Gastroesophageal sphincter (tissue), 3 donors: ENCODE measurements around the gene LRRC36.

Experiments
- POLR2A ChIP-seq, 2 donors: fragments of 450-650 bp; IDR thresholded peaks; one replicate each; pipeline ENCODE4 v1.6.1; 2017; ENCODE audit warnings: antibody characterized with exemption in 2 of 2, mild to moderate bottlenecking in 2 of 2, moderate library complexity in 1 of 2
- POLR2AphosphoS5 ChIP-seq: sonication (generic); formaldehyde crosslinking; IDR thresholded peaks from one replicate; pipeline ENCODE4 v1.6.1; 2017; ENCODE audit warnings: antibody characterized with exemption
- TF ChIP-seq, protein P1 (sequence below), 4 experiments: fragments of 200-600 bp in 2 of 4; fragments of 450-650 bp in 2 of 4; sonication (generic) in 1 of 4; IDR thresholded peaks; one replicate each; pipeline ENCODE4 v1.5.1; 2017 to 2019; ENCODE audit warnings: antibody characterized with exemption in 4 of 4, mild to moderate bottlenecking in 2 of 4, moderate library complexity in 2 of 4

DNA sequence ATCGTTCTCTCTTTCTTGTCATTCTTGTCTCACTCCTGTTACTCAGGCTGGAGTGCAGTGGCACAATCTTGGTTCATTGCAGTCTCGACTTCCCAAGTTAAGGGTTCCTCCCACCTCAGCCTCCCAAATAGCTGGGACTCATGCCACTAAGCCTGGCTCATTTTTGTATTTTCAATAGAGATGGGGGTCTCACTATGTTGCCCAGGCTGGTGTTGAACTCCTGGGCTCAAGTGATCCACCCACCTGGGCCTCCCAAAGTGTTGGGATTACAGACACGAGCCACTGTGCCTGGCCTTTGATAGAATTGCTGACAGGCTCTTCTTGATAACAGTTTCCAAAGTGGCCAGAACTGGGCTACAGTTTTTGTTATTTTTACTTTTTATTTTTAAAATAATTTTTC lies 34.4 kb downstream of the LRRC36 start:
- TF ChIP-seq, protein P1, sequence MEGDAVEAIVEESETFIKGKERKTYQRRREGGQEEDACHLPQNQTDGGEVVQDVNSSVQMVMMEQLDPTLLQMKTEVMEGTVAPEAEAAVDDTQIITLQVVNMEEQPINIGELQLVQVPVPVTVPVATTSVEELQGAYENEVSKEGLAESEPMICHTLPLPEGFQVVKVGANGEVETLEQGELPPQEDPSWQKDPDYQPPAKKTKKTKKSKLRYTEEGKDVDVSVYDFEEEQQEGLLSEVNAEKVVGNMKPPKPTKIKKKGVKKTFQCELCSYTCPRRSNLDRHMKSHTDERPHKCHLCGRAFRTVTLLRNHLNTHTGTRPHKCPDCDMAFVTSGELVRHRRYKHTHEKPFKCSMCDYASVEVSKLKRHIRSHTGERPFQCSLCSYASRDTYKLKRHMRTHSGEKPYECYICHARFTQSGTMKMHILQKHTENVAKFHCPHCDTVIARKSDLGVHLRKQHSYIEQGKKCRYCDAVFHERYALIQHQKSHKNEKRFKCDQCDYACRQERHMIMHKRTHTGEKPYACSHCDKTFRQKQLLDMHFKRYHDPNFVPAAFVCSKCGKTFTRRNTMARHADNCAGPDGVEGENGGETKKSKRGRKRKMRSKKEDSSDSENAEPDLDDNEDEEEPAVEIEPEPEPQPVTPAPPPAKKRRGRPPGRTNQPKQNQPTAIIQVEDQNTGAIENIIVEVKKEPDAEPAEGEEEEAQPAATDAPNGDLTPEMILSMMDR (IDR thresholded peaks at IDR 0.05), result no peak
- no peak for TF ChIP-seq POLR2AphosphoS5
- TF ChIP-seq POLR2A (IDR thresholded peaks at IDR 0.05), result no peak
